Liver (tissue), 9 donors: ENCODE results near the gene SIPA1L3. TPM values are rescaled to one million over a fixed set of nuclear protein-coding genes. Genes with fewer than 3 reads are reported as not detected.

Experiments used
- DNase-seq: peaks from one replicate; pipeline ENCODE4 v3.0.0-alpha.2; 2017; ENCODE audit warnings: low spot score
- H3K27ac ChIP-seq, 2 donors: one replicate each; pipeline ENCODE4 v1.7.0; 2013; ENCODE audit warnings: inconsistent platforms in 2 of 2, low read length in 2 of 2, control low read depth in 1 of 2, low read depth in 1 of 2, mild to moderate bottlenecking in 1 of 2
- H3K27me3 ChIP-seq, 4 donors: one replicate each; pipeline versions ENCODE4 v1.6.1 to v1.7.0; 2013; ENCODE audit warnings: low read length in 3 of 4, inconsistent platforms in 1 of 4, mild to moderate bottlenecking in 1 of 4, moderate library complexity in 1 of 4; ENCODE audit not compliant: control insufficient read depth in 4 of 4, insufficient read depth in 4 of 4
- H3K36me3 ChIP-seq, 4 donors: one replicate each; pipeline versions ENCODE4 v1.6.1 to v1.7.0; 2013; ENCODE audit warnings: low read length in 3 of 4, mild to moderate bottlenecking in 3 of 4, low read depth in 1 of 4, moderate library complexity in 1 of 4; ENCODE audit not compliant: control insufficient read depth in 4 of 4, insufficient read depth in 3 of 4
- H3K4me1 ChIP-seq, 4 donors: one replicate each; pipeline versions ENCODE4 v1.6.1 to v1.7.0; 2013; ENCODE audit warnings: low read length in 3 of 4, mild to moderate bottlenecking in 3 of 4, moderate library complexity in 1 of 4; ENCODE audit not compliant: control insufficient read depth in 4 of 4, insufficient read depth in 4 of 4
- H3K4me3 ChIP-seq, 3 donors: one replicate each; pipeline versions ENCODE4 v1.6.1 to v1.7.0; 2013; ENCODE audit warnings: low read length in 3 of 3, control low read depth in 1 of 3, low read depth in 1 of 3, mild to moderate bottlenecking in 1 of 3
- H3K9ac ChIP-seq, 2 donors: one replicate each; pipeline ENCODE4 v1.7.0; 2013; ENCODE audit warnings: low read length in 2 of 2, mild to moderate bottlenecking in 2 of 2, moderate library complexity in 2 of 2, control low read depth in 1 of 2, low read depth in 1 of 2
- H3K9me3 ChIP-seq, 4 donors: one replicate each; pipeline versions ENCODE4 v1.6.1 to v1.7.0; 2013; ENCODE audit warnings: low read length in 3 of 4; ENCODE audit not compliant: control insufficient read depth in 4 of 4
- EGR1 ChIP-seq, 2 donors: IDR thresholded peaks; 2 replicates each; pipeline ENCODE4 v1.6.1; 2016 to 2018; ENCODE audit warnings: antibody characterized with exemption in 2 of 2, low read depth in 2 of 2
- FOXA2 ChIP-seq: IDR thresholded peaks from 2 replicates; pipeline ENCODE4 v1.6.1; 2016; ENCODE audit warnings: antibody characterized with exemption
- GABPA ChIP-seq, 2 donors: IDR thresholded peaks in 1 of 2; conservative IDR thresholded peaks in 1 of 2; 2 replicates each; pipeline ENCODE4 v1.6.1; 2016; ENCODE audit warnings: antibody characterized with exemption in 2 of 2, mild to moderate bottlenecking in 1 of 2, moderate library complexity in 1 of 2
- JUND ChIP-seq, 2 donors: IDR thresholded peaks; 2 replicates each; pipeline ENCODE4 v1.6.1; 2016; ENCODE audit warnings: antibody characterized with exemption in 2 of 2
- NR2F2 ChIP-seq: IDR thresholded peaks from 2 replicates; pipeline ENCODE4 v1.6.1; 2016; ENCODE audit warnings: antibody characterized with exemption
- RAD21 ChIP-seq, 2 donors: IDR thresholded peaks; 2 replicates each; pipeline ENCODE4 v1.6.1; 2016; ENCODE audit warnings: antibody characterized with exemption in 2 of 2, mild to moderate bottlenecking in 2 of 2
- RXRA ChIP-seq, 2 donors: IDR thresholded peaks; 2 replicates each; pipeline ENCODE4 v1.6.1; 2017 to 2018; ENCODE audit warnings: antibody characterized with exemption in 2 of 2, mild to moderate bottlenecking in 1 of 2
- SP1 ChIP-seq: IDR thresholded peaks from 2 replicates; pipeline ENCODE4 v1.6.1; 2018; ENCODE audit warnings: antibody characterized with exemption, mild to moderate bottlenecking
- TAF1 ChIP-seq: conservative IDR thresholded peaks from 2 replicates; pipeline ENCODE4 v1.6.1; 2016; ENCODE audit warnings: antibody characterized with exemption, mild to moderate bottlenecking
- WGBS: extraction: QIAGEN DNeasy Blood & Tissue Kit; methylation state at CpG from one replicate; pipeline ENCODE4 v1.1.7; 2013; 5-methylcytosine and 5-hydroxymethylcytosine counted together
- polyA plus RNA-seq, 2 donors: library from polyadenylated mRNA; stranded (reverse) in 1 of 2; unstranded in 1 of 2; fragments of 200-250 nt in 1 of 2; fragments of >200 nt in 1 of 2; fragmentation: Nextera tagmentation in 1 of 2; extraction: Ambion mirVana in 1 of 2; gene quantifications; one replicate each; pipeline versions ENCODE4 v1.2.1 to v1.2.3, GENCODE V29; 2013 to 2015
- total RNA-seq, 2 donors: library from RNA; depleted of rRNA; stranded (reverse); fragments of >200 nt; gene quantifications; one replicate each; pipeline ENCODE4 v1.2.3, GENCODE V29; 2014
- TF ChIP-seq, protein P1 (sequence below): IDR thresholded peaks from 2 replicates; pipeline ENCODE4 v1.6.1; 2016; ENCODE audit warnings: antibody characterized with exemption, mild to moderate bottlenecking
- TF ChIP-seq, protein P2 (sequence below): IDR thresholded peaks from 2 replicates; pipeline ENCODE4 v1.6.1; 2016; ENCODE audit warnings: antibody characterized with exemption
- TF ChIP-seq, protein P3 (sequence below): fragments of 150-350 bp; IDR thresholded peaks from 2 replicates; pipeline ENCODE4 v1.5.1; 2017; ENCODE audit warnings: improper control_type of control experiment, low read depth, low read length; ENCODE audit not compliant: missing input control
- TF ChIP-seq, protein P4 (sequence below): IDR thresholded peaks from 2 replicates; pipeline ENCODE4 v1.6.1; 2016; ENCODE audit warnings: antibody characterized with exemption
- donor health status: healthy.
- donor health status: healthy.
- donor health status: healthy.
- donor health status: healthy.
- donor health status: healthy.

SIPA1L3 gene
- total and polyA plus RNA-seq, 4 donors, result 2.4 to 10.0 (median 4.4) TPM

DNA sequence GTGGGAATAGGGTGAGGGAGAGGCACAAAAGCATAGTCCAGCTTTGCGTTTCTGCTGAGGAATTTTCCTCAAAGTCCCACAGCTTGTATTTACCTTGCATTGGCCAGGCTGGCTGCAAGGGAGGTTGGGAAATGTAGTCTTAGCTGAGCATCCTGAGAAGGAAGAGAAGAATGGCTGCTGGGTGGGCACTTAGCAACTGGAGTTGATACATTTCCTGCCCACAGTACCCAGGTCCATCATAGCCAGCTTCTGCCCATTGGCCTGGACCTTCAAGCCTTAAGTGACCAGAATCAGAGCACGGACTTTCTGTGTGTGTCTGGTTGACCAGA, 112.4 kb downstream of the SIPA1L3 start:
- no peak for DNase-seq
- H3K9me3 ChIP-seq, result no peaks in the 10 kb centered on the region
- no peak overlapping the region for H3K9ac ChIP-seq
- WGBS, result 91% methylated on average over 2 of the region's 2 CpGs
- no peak overlapping the region for H3K4me3 ChIP-seq
- TF ChIP-seq, protein P1, sequence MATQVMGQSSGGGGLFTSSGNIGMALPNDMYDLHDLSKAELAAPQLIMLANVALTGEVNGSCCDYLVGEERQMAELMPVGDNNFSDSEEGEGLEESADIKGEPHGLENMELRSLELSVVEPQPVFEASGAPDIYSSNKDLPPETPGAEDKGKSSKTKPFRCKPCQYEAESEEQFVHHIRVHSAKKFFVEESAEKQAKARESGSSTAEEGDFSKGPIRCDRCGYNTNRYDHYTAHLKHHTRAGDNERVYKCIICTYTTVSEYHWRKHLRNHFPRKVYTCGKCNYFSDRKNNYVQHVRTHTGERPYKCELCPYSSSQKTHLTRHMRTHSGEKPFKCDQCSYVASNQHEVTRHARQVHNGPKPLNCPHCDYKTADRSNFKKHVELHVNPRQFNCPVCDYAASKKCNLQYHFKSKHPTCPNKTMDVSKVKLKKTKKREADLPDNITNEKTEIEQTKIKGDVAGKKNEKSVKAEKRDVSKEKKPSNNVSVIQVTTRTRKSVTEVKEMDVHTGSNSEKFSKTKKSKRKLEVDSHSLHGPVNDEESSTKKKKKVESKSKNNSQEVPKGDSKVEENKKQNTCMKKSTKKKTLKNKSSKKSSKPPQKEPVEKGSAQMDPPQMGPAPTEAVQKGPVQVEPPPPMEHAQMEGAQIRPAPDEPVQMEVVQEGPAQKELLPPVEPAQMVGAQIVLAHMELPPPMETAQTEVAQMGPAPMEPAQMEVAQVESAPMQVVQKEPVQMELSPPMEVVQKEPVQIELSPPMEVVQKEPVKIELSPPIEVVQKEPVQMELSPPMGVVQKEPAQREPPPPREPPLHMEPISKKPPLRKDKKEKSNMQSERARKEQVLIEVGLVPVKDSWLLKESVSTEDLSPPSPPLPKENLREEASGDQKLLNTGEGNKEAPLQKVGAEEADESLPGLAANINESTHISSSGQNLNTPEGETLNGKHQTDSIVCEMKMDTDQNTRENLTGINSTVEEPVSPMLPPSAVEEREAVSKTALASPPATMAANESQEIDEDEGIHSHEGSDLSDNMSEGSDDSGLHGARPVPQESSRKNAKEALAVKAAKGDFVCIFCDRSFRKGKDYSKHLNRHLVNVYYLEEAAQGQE, result no peak
- TF ChIP-seq NR2F2 (no peak), TAF1 (no peak)
- H3K27ac ChIP-seq, result no peak overlapping the region
- H3K4me1 ChIP-seq, result no peaks in the 10 kb centered on the region
- H3K27me3 ChIP-seq, result no peaks in the 10 kb centered on the region
- H3K36me3 ChIP-seq, result no peaks in the 10 kb centered on the region

DNA sequence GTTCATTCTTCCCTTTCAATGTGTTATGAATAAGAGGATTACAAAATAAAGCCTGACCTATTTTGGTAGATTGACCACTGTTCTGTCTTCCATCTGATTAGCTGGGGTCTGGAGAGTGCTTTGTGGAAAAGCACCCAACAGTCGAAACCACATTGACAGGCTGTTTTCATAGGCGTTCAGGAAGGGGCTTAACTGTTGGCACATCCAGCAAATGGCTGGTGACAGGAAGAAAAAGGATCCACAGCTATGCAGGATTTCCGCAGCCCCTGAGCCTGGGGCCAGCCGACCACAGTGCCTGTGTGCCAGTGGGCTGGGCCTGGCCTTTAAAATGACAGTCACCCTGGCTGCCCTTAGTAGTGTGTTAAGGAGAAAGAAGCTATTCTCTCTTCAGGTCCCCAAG, 113.3 kb downstream of the SIPA1L3 start:
- no peaks in the 10 kb centered on the region for H3K9me3 ChIP-seq
- H3K9ac ChIP-seq, result no peak overlapping the region
- H3K4me1 ChIP-seq, result no peaks in the 10 kb centered on the region
- H3K27ac ChIP-seq, result no peak overlapping the region
- DNase-seq, result no peak
- no peak overlapping the region for H3K4me3 ChIP-seq
- H3K36me3 ChIP-seq, result no peaks in the 10 kb centered on the region
- TF ChIP-seq, protein P2, sequence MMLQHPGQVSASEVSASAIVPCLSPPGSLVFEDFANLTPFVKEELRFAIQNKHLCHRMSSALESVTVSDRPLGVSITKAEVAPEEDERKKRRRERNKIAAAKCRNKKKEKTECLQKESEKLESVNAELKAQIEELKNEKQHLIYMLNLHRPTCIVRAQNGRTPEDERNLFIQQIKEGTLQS, result no peak
- H3K27me3 ChIP-seq, result no peaks in the 10 kb centered on the region
- 80% methylated on average over 4 of the region's 4 CpGs for WGBS

DNA sequence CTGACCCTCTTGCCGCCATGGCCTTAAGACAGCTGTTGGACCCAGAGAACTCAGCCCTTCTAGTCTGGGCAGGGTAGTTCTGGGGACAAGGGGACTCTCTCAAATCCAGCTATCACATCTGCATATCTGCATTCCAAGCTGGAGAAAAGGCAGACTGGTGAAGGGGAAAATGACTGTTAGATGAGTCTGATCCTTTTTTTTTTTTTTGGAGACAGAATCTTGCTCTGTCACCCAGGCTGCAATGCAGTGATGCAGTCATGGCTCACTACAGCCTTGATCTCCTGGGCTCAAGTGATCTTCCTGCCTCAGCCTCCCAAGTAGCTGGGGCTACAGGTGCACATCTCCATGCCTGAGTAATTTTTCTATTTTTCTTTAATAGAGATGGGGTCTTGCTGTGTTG, 114.3 kb downstream of the SIPA1L3 start:
- DNase-seq, result no peak
- no peak overlapping the region for H3K4me3 ChIP-seq
- no peaks in the 10 kb centered on the region for H3K36me3 ChIP-seq
- H3K27ac ChIP-seq, result no peak overlapping the region
- H3K27me3 ChIP-seq, result no peaks in the 10 kb centered on the region
- no peaks in the 10 kb centered on the region for H3K9me3 ChIP-seq
- 98% methylated on average over 1 of the region's 1 CpG for WGBS
- no peak for TF ChIP-seq JUND (IDR thresholded peaks at IDR 0.05)
- TF ChIP-seq, protein P3, sequence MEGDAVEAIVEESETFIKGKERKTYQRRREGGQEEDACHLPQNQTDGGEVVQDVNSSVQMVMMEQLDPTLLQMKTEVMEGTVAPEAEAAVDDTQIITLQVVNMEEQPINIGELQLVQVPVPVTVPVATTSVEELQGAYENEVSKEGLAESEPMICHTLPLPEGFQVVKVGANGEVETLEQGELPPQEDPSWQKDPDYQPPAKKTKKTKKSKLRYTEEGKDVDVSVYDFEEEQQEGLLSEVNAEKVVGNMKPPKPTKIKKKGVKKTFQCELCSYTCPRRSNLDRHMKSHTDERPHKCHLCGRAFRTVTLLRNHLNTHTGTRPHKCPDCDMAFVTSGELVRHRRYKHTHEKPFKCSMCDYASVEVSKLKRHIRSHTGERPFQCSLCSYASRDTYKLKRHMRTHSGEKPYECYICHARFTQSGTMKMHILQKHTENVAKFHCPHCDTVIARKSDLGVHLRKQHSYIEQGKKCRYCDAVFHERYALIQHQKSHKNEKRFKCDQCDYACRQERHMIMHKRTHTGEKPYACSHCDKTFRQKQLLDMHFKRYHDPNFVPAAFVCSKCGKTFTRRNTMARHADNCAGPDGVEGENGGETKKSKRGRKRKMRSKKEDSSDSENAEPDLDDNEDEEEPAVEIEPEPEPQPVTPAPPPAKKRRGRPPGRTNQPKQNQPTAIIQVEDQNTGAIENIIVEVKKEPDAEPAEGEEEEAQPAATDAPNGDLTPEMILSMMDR, result no peak
- TF ChIP-seq SP1, result no peak
- no peak for TF ChIP-seq FOXA2
- TF ChIP-seq GABPA (IDR thresholded peaks at IDR 0.05 in 1 of 2, conservative IDR thresholded peaks at IDR 0.05 in 1 of 2), result no peak
- TF ChIP-seq, protein P4, sequence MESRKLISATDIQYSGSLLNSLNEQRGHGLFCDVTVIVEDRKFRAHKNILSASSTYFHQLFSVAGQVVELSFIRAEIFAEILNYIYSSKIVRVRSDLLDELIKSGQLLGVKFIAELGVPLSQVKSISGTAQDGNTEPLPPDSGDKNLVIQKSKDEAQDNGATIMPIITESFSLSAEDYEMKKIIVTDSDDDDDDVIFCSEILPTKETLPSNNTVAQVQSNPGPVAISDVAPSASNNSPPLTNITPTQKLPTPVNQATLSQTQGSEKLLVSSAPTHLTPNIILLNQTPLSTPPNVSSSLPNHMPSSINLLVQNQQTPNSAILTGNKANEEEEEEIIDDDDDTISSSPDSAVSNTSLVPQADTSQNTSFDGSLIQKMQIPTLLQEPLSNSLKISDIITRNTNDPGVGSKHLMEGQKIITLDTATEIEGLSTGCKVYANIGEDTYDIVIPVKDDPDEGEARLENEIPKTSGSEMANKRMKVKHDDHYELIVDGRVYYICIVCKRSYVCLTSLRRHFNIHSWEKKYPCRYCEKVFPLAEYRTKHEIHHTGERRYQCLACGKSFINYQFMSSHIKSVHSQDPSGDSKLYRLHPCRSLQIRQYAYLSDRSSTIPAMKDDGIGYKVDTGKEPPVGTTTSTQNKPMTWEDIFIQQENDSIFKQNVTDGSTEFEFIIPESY, result no peak
- TF ChIP-seq RXRA (IDR thresholded peaks at IDR 0.05), result no peak
- TF ChIP-seq, protein P2, result no peak
- TF ChIP-seq RAD21 (IDR thresholded peaks at IDR 0.05), result no peak
- no peak for TF ChIP-seq EGR1 (IDR thresholded peaks at IDR 0.05; ENCODE audit: low read depth in 2 of 2)
- no peak overlapping the region for H3K9ac ChIP-seq
- H3K4me1 ChIP-seq, result no peaks in the 10 kb centered on the region
